Psoas muscle (tissue), 8 donors: ENCODE data around the gene GRID1. TPM values are rescaled to one million over a fixed set of nuclear protein-coding genes. Genes with fewer than 3 reads are reported as not detected.

Experiments used
- ATAC-seq, 4 donors: fragments of 200-7000 bp; cut with Tn5 transposase; one replicate each; pipeline ENCODE4 v1.9.1; 2020; ENCODE audit warnings: moderate library complexity in 3 of 4, mild to moderate bottlenecking in 2 of 4
- DNase-seq, 2 donors: peaks; one replicate each; pipeline ENCODE4 v3.0.0-alpha.2; 2020
- H3K27ac ChIP-seq: fragments of 200-600 bp; one replicate; pipeline ENCODE4 v1.8.0; 2022
- H3K27me3 ChIP-seq, 3 donors: fragments of 200-600 bp in 1 of 3; one replicate each; pipeline versions ENCODE4 v1.6.1 to v1.8.0; 2013 to 2022; ENCODE audit warnings: low read length in 2 of 3, mild to moderate bottlenecking in 2 of 3, moderate library complexity in 1 of 3; ENCODE audit not compliant: insufficient read depth in 3 of 3
- H3K36me3 ChIP-seq, 2 donors: fragments of 200-600 bp in 1 of 2; one replicate each; pipeline versions ENCODE4 v1.6.1 to v1.8.0; 2013 to 2022; ENCODE audit warnings: low read depth in 1 of 2, mild to moderate bottlenecking in 1 of 2, moderate library complexity in 1 of 2; ENCODE audit not compliant: insufficient read depth in 1 of 2
- H3K4me1 ChIP-seq: fragments of 200-600 bp; one replicate; pipeline ENCODE4 v1.8.0; 2022
- H3K4me3 ChIP-seq: fragments of 200-600 bp; one replicate; pipeline ENCODE4 v1.8.0; 2022; ENCODE audit warnings: mild to moderate bottlenecking
- H3K9me3 ChIP-seq: fragments of 200-600 bp; one replicate; pipeline ENCODE4 v1.8.0; 2022
- WGBS, 3 donors: extraction: QIAGEN DNeasy Blood & Tissue Kit; methylation state at CpG; one replicate each; pipeline versions ENCODE4 v1.1.6 to v1.1.7; 2013; 5-methylcytosine and 5-hydroxymethylcytosine counted together
- intact Hi-C, 2 donors: fragments of 100-400 bp; cut with DNase I; formaldehyde crosslinking; loops; one replicate each; pipeline versions ENCODE4 v1.11.0 to v1.14.2; 2022
- polyA plus RNA-seq, 3 donors: library from polyadenylated mRNA; stranded (reverse); fragments of 200-250 nt; gene quantifications; one replicate each; pipeline ENCODE4 v1.2.3, GENCODE V29; 2013
- total RNA-seq, 4 donors: library from RNA; stranded (reverse); fragmentation: NEBNext Ultra II Directional in 2 of 4; extraction: Animal tissue kit (Norgen Biotek cat#: 25700) in 2 of 4; gene quantifications; one replicate each; pipeline versions ENCODE4 v1.2.1 to v1.2.4, GENCODE V29; 2021 to 2023
- TF ChIP-seq, protein P1 (sequence below): fragments of 200-600 bp; IDR thresholded peaks from one replicate; pipeline ENCODE4 v1.8.0; 2022; ENCODE audit warnings: antibody characterized with exemption
- donor health status: healthy with polysubstance abuse.
- donor health status: DM: no; HTN: no; CAD: no; lungs with moderate emphysema.
- donor health status: Bipolar disorder and iron deficiency.
- donor health status: healthy.
- donor health status: DM: yes; HTN: yes; CAD: no.
- donor health status: DM: no; HTN: no; CAD: no.
- donor health status: DM: no; HTN: no; CAD: no.
- donor health status: DM: yes; HTN: yes; CAD: no.

GRID1 gene
- total and polyA plus RNA-seq, 7 donors = 0.17 to 0.56 (median 0.24) TPM

DNA sequence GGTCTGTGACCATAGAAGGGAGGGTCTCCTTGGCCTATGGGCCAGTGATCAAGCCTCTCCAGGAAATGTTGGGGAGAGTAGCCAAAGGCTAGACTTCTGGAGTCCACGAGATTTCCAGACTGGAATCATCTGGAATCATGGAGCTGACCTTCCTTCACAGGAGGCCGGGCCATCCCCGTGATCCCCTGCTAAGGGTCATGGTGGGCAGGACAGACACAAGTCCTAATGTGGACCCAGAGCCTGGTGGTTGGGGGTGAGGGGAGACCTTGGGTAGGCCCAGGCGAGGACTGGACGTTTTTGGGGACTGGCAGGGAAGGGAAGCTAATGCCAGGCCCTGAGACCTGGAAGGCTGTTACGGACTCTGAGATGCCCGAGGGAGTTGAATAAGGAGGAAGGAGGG is 9.8 kb upstream of the GRID1 start:
- H3K9me3 ChIP-seq = no peaks in the 10 kb centered on the region
- no peak overlapping the region for H3K4me3 ChIP-seq
- no peaks in the 10 kb centered on the region for H3K36me3 ChIP-seq
- H3K27ac ChIP-seq = no peak overlapping the region
- peaks cover 0 to 39% (median 2%) of the 10 kb centered on the region in 3 donors for H3K27me3 ChIP-seq
- H3K4me1 ChIP-seq = peaks cover 3% of the 10 kb centered on the region
- intact Hi-C loops = loop anchor here (2.0 to 5.0 kb wide), 4 partner anchors 382 to 1834 kb away; no protein-coding TSS in a partner anchor
- DNase-seq (no peak), ATAC-seq (peak in 2 of 4 donors; percentile 18 to 19)
- WGBS, 3 donors = 76 to 87% (median 84%) methylated on average over 7 of the region's 7 CpGs
- TF ChIP-seq, protein P1, sequence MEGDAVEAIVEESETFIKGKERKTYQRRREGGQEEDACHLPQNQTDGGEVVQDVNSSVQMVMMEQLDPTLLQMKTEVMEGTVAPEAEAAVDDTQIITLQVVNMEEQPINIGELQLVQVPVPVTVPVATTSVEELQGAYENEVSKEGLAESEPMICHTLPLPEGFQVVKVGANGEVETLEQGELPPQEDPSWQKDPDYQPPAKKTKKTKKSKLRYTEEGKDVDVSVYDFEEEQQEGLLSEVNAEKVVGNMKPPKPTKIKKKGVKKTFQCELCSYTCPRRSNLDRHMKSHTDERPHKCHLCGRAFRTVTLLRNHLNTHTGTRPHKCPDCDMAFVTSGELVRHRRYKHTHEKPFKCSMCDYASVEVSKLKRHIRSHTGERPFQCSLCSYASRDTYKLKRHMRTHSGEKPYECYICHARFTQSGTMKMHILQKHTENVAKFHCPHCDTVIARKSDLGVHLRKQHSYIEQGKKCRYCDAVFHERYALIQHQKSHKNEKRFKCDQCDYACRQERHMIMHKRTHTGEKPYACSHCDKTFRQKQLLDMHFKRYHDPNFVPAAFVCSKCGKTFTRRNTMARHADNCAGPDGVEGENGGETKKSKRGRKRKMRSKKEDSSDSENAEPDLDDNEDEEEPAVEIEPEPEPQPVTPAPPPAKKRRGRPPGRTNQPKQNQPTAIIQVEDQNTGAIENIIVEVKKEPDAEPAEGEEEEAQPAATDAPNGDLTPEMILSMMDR = no peak

- intact Hi-C loops = loop anchor here (5.0 kb wide), 3 partner anchors 588 to 1833 kb away; no protein-coding TSS in a partner anchor
- H3K4me1 ChIP-seq = peaks cover 3% of the 10 kb centered on the region
These were observed 8.6 kb upstream of the GRID1 start for GRCh38 chr10:86375204-86375603.

DNA sequence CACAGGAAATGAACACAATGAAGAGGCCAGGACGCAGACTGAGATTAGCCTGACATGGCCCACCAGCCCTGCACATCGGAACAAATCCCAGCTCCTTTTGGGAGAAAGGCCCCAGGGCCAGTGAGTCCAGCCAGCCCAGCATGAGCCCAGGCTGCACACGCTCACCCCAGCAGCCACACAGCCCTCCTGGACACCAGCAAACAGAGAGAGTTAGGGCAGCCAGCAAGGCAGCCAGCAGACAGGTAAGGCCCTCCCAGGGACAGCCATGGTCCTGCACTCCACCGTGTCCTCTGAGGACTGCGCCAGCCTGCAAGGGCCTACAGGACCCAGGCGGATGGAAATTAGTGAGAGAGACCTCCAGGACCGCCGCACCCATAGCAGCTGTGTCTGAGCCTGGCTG is 8.1 kb upstream of the GRID1 start:
- DNase-seq = no peak
- H3K27me3 ChIP-seq = peaks cover 0 to 37% (median 0%) of the 10 kb centered on the region in 3 donors
- intact Hi-C loops = loop anchor here (5.0 kb wide), 3 partner anchors 587 to 1832 kb away; no protein-coding TSS in a partner anchor

More at GRCh38 chr10:86375204-86375603, 8.6 kb upstream of the GRID1 start:
- TF ChIP-seq, protein P1 = no peak
- DNase-seq (no peak), ATAC-seq (no peak)
- no peaks in the 10 kb centered on the region for H3K9me3 ChIP-seq
- 79 to 86% (median 82%) methylated on average over 8 of the region's 8 CpGs for WGBS, 3 donors
- peaks cover 0 to 36% (median 0%) of the 10 kb centered on the region in 3 donors for H3K27me3 ChIP-seq
- H3K4me3 ChIP-seq = no peak overlapping the region
- no peaks in the 10 kb centered on the region for H3K36me3 ChIP-seq
- no peak overlapping the region for H3K27ac ChIP-seq

GRCh38 chr10:86373828-86374227 is 7.2 kb upstream of the GRID1 start:
- intact Hi-C loops = no loop called here
- Histone ChIP-seq H3K27me3 (peaks cover 0 to 34% (median 0%) of the 10 kb centered on the region in 3 donors), H3K9me3 (no peaks in the 10 kb centered on the region), H3K36me3 (no peaks in the 10 kb centered on the region), H3K4me3 (no peak overlapping the region), H3K27ac (no peak overlapping the region), H3K4me1 (peaks cover 3% of the 10 kb centered on the region)
- WGBS, 3 donors = 67 to 72% (median 69%) methylated on average over 7 of the region's 7 CpGs
- ATAC-seq (no peak), DNase-seq (no peak)
- TF ChIP-seq, protein P1 = no peak

More for the DNA sequence above, 8.1 kb upstream of the GRID1 start:
- WGBS, 3 donors = 47 to 59% (median 54%) methylated on average over 7 to 8 of the region's 8 CpGs
- no peaks in the 10 kb centered on the region for H3K9me3 ChIP-seq
- TF ChIP-seq, protein P1 = no peak
- no peak overlapping the region for H3K27ac ChIP-seq
- H3K36me3 ChIP-seq = no peaks in the 10 kb centered on the region
- H3K4me3 ChIP-seq = no peak overlapping the region
- H3K4me1 ChIP-seq = peaks cover 3% of the 10 kb centered on the region
- ATAC-seq = no peak

DNA sequence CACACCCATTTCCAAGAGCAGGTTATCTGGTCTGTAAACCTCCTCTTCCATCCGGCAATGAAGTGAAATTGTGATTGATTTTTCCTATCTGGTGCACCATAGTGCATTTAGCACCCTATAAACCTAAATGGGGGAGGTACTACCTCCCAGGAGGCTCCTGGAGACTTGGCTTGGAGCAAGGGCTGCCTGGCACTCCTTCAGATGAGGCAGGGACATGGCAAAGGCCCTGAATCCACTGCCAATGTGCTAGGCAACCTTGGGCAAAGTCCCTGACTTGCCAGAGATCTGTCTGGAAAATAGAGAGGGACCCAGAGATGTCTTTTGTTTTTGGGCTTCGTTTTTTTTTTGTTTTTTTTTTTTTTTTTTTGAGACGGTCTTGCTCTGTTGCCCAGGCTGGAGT is 6.7 kb upstream of the GRID1 start:
- H3K27ac ChIP-seq = no peak overlapping the region
- H3K4me3 ChIP-seq = no peak overlapping the region
- DNase-seq = no peak
- peaks cover 0 to 32% (median 0%) of the 10 kb centered on the region in 3 donors for H3K27me3 ChIP-seq
- intact Hi-C loops = no loop called here
- no peaks in the 10 kb centered on the region for H3K36me3 ChIP-seq
- peaks cover 3% of the 10 kb centered on the region for H3K4me1 ChIP-seq
- H3K9me3 ChIP-seq = no peaks in the 10 kb centered on the region
- 74 to 81% (median 81%) methylated on average over 2 to 3 of the region's 3 CpGs for WGBS, 3 donors
- no peak for ATAC-seq
- TF ChIP-seq, protein P1 = no peak
